Ovary (tissue), 3 donors: Measurements from ENCODE around the gene UPK2.

ENCODE experiments used
- EP300 ChIP-seq: sonication (generic); formaldehyde crosslinking; IDR thresholded peaks from one replicate; pipeline ENCODE4 v1.6.1; 2017; ENCODE audit warnings: antibody characterized with exemption
- TF ChIP-seq, protein P1 (sequence below), 3 donors: fragments of 450-650 bp in 2 of 3; fragments of 200-600 bp in 1 of 3; IDR thresholded peaks; one replicate each; pipeline versions ENCODE4 v1.5.1 to v1.8.0; 2016 to 2022; ENCODE audit warnings: antibody characterized with exemption in 3 of 3, mild to moderate bottlenecking in 1 of 3
- donor health status: DM: no; HTN: no; CAD: no.

DNA sequence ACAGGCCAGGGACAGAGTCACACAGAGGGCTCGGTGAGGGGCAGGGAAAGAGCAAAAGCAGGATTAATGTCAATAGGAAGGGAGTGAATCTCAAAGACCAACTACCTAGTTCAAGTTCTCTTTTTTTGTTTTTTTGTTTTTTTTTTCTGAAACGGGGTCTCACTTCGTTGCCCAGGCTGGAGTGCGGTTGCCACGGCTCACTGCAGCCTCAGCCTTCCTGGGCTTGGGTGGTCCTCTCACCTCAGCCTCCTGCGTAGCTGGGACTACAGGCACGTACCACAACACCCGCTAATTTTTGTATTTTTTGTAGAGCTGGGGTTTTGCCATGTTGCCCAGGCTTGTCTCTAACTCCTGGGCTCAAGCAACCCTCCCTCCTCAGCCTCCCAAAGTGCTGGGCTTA is 20.7 kb upstream of the UPK2 start:
- TF ChIP-seq, protein P1, sequence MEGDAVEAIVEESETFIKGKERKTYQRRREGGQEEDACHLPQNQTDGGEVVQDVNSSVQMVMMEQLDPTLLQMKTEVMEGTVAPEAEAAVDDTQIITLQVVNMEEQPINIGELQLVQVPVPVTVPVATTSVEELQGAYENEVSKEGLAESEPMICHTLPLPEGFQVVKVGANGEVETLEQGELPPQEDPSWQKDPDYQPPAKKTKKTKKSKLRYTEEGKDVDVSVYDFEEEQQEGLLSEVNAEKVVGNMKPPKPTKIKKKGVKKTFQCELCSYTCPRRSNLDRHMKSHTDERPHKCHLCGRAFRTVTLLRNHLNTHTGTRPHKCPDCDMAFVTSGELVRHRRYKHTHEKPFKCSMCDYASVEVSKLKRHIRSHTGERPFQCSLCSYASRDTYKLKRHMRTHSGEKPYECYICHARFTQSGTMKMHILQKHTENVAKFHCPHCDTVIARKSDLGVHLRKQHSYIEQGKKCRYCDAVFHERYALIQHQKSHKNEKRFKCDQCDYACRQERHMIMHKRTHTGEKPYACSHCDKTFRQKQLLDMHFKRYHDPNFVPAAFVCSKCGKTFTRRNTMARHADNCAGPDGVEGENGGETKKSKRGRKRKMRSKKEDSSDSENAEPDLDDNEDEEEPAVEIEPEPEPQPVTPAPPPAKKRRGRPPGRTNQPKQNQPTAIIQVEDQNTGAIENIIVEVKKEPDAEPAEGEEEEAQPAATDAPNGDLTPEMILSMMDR (IDR thresholded peaks at IDR 0.05): no peak
- TF ChIP-seq EP300: no peak
